Activated CD4-positive, alpha-beta memory T cell treated with anti-CD3 and anti-CD28 coated beads for 36 hours (primary cell): ENCODE results near the gene SOX6. TPM values are rescaled to one million over a fixed set of nuclear protein-coding genes. Genes with fewer than 3 reads are reported as not detected.

ENCODE experiments used
- CTCF ChIA-PET: fragments of 350-600 bp; sonication (Branson Sonifier 250); formaldehyde crosslinking; loops from one replicate; lab custom pipeline; 2021; ENCODE audit warnings: antibody characterized with exemption, inconsistent platforms; lab: Charles Lee
- POLR2A ChIA-PET: fragments of 350-600 bp; sonication (Branson Sonifier 250); formaldehyde crosslinking; loops from one replicate; lab custom pipeline; 2021; ENCODE audit warnings: antibody characterized with exemption; lab: Charles Lee
- DNase-seq: peaks from one replicate; pipeline ENCODE4 v3.0.0-alpha.2; 2020
- H3K27ac Mint-ChIP-seq: one replicate; pipeline ENCODE4 v1.8.0; 2021; ENCODE audit warnings: mixed read lengths
- H3K27me3 Mint-ChIP-seq: one replicate; pipeline ENCODE4 v1.8.0; 2021; ENCODE audit warnings: mixed read lengths
- H3K36me3 Mint-ChIP-seq: one replicate; pipeline ENCODE4 v1.8.0; 2021; ENCODE audit warnings: mixed read lengths
- H3K4me1 Mint-ChIP-seq: one replicate; pipeline ENCODE4 v1.8.0; 2021; ENCODE audit warnings: low read depth, mixed read lengths
- H3K4me3 Mint-ChIP-seq: one replicate; pipeline ENCODE4 v1.8.0; 2021; ENCODE audit warnings: mild to moderate bottlenecking, mixed read lengths
- H3K9me3 Mint-ChIP-seq: one replicate; pipeline ENCODE4 v1.8.0; 2021; ENCODE audit warnings: mixed read lengths
- intact Hi-C: fragments of 100-400 bp; cut with micrococcal nuclease; formaldehyde crosslinking; loops from one replicate; pipeline ENCODE4 v1.15.1; 2023
- total RNA-seq, 2 experiments: library from RNA; stranded (reverse); gene quantifications; one replicate each; pipeline ENCODE4 v1.2.3, GENCODE V29; 2021

SOX6 gene
- total RNA-seq, 2 experiments from 2014 or later: not detected

GRCh38 chr11:16280256-16280682 is 76.1 kb downstream of the SOX6 start:
- H3K27me3 Mint-ChIP-seq: no peaks in the 10 kb centered on the region
- H3K36me3 Mint-ChIP-seq: no peaks in the 10 kb centered on the region
- H3K9me3 Mint-ChIP-seq: peaks cover 3% of the 10 kb centered on the region
- ChIA-PET CTCF (no interaction called here), POLR2A (no interaction called here)
- H3K4me1 Mint-ChIP-seq: no peaks in the 10 kb centered on the region
- no peak overlapping the region for H3K4me3 Mint-ChIP-seq
- intact Hi-C loops: no loop called here
- no peak overlapping the region for H3K27ac Mint-ChIP-seq
- no peak for DNase-seq

GRCh38 chr11:16279524-16279923 is 76.8 kb downstream of the SOX6 start:
- H3K4me3 Mint-ChIP-seq: no peak overlapping the region
- ChIA-PET POLR2A (no interaction called here), CTCF (no interaction called here)

GRCh38 chr11:16278979-16279378 is 77.4 kb downstream of the SOX6 start:
- peaks cover 3% of the 10 kb centered on the region for H3K9me3 Mint-ChIP-seq
- no peak overlapping the region for H3K4me3 Mint-ChIP-seq
- ChIA-PET POLR2A (no interaction called here), CTCF (no interaction called here)
- DNase-seq: no peak
- H3K36me3 Mint-ChIP-seq: no peaks in the 10 kb centered on the region
- H3K27me3 Mint-ChIP-seq: no peaks in the 10 kb centered on the region
- no peak overlapping the region for H3K27ac Mint-ChIP-seq
- no peaks in the 10 kb centered on the region for H3K4me1 Mint-ChIP-seq
- intact Hi-C loops: no loop called here

More at GRCh38 chr11:16279524-16279923, 76.8 kb downstream of the SOX6 start:
- H3K4me1 Mint-ChIP-seq: no peaks in the 10 kb centered on the region
- no peak overlapping the region for H3K27ac Mint-ChIP-seq
- H3K36me3 Mint-ChIP-seq: no peaks in the 10 kb centered on the region
- intact Hi-C loops: no loop called here
- H3K9me3 Mint-ChIP-seq: peaks cover 3% of the 10 kb centered on the region
- no peaks in the 10 kb centered on the region for H3K27me3 Mint-ChIP-seq
- no peak for DNase-seq

DNA sequence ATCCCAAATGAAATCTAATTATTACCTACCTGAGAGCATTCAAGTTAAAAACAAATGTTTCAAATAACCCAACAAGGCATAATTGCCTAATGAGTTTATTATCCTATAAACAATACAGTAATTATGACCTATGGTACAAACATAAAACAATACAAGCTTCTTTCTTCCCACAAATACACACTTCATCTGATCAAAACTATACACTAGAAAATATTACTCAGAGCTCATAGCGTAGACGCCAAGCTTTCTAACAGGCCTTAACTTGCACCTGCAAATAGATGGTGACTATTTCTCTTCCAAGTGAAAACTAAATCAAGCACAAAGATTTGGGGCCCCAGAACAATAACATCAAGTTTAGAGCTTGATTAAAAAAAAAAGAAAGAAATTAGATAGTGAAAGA is 78.1 kb downstream of the SOX6 start:
- ChIA-PET CTCF (no interaction called here), POLR2A (no interaction called here)
- peaks cover 3% of the 10 kb centered on the region for H3K9me3 Mint-ChIP-seq
- no peak for DNase-seq
- H3K27ac Mint-ChIP-seq: no peak overlapping the region
- intact Hi-C loops: no loop called here
- H3K4me3 Mint-ChIP-seq: no peak overlapping the region
- H3K36me3 Mint-ChIP-seq: no peaks in the 10 kb centered on the region
- H3K27me3 Mint-ChIP-seq: no peaks in the 10 kb centered on the region
- H3K4me1 Mint-ChIP-seq: no peaks in the 10 kb centered on the region

GRCh38 chr11:16276251-16276650 is 80.1 kb downstream of the SOX6 start:
- H3K9me3 Mint-ChIP-seq: peaks cover 3% of the 10 kb centered on the region
- CTCF ChIA-PET: no interaction called here

GRCh38 chr11:16271258-16271657 is 85.1 kb downstream of the SOX6 start:
- no peaks in the 10 kb centered on the region for H3K4me1 Mint-ChIP-seq
- no peak overlapping the region for H3K4me3 Mint-ChIP-seq
- no peaks in the 10 kb centered on the region for H3K27me3 Mint-ChIP-seq
- H3K36me3 Mint-ChIP-seq: no peaks in the 10 kb centered on the region
- H3K9me3 Mint-ChIP-seq: peaks cover 5% of the 10 kb centered on the region
- DNase-seq: no peak
- intact Hi-C loops: no loop called here
- no peak overlapping the region for H3K27ac Mint-ChIP-seq
- ChIA-PET CTCF (no interaction called here), POLR2A (no interaction called here)

More at GRCh38 chr11:16276251-16276650, 80.1 kb downstream of the SOX6 start:
- POLR2A ChIA-PET: no interaction called here
- Mint-ChIP-seq H3K4me3 (no peak overlapping the region), H3K4me1 (no peaks in the 10 kb centered on the region), H3K27me3 (no peaks in the 10 kb centered on the region), H3K27ac (no peak overlapping the region), H3K36me3 (no peaks in the 10 kb centered on the region)
- intact Hi-C loops: no loop called here
- DNase-seq: no peak

DNA sequence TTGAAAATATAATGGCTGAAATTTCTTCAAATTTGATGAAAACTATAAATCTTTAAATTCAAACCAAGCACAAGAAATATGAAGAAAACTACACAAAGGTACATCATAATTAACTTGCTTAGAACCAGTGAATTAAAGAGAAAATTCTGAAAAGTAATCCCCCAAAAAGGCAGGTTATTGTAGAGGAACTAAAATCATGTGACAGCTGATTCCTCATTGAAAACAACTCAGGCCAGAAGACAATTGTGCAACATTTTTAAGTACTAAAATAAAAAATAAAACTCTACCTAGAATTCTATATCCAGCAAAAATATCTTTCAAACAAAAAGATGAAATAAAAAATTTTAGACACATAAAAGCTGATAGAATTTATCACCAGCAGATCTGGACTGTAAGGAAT is 90.3 kb downstream of the SOX6 start:
- DNase-seq: no peak
- H3K36me3 Mint-ChIP-seq: no peaks in the 10 kb centered on the region
- CTCF ChIA-PET: no interaction called here
- H3K9me3 Mint-ChIP-seq: peaks cover 7% of the 10 kb centered on the region
- H3K4me3 Mint-ChIP-seq: no peak overlapping the region
- no peaks in the 10 kb centered on the region for H3K27me3 Mint-ChIP-seq
- H3K27ac Mint-ChIP-seq: no peak overlapping the region
- intact Hi-C loops: no loop called here
- POLR2A ChIA-PET: no interaction called here
- no peaks in the 10 kb centered on the region for H3K4me1 Mint-ChIP-seq

GRCh38 chr11:16265022-16265421 is 91.3 kb downstream of the SOX6 start:
- Mint-ChIP-seq H3K27me3 (no peaks in the 10 kb centered on the region), H3K9me3 (peaks cover 11% of the 10 kb centered on the region), H3K4me3 (no peak overlapping the region), H3K4me1 (no peaks in the 10 kb centered on the region), H3K36me3 (no peaks in the 10 kb centered on the region), H3K27ac (no peak overlapping the region)
- DNase-seq: no peak
- intact Hi-C loops: no loop called here
- ChIA-PET POLR2A (no interaction called here), CTCF (no interaction called here)

GRCh38 chr11:16262645-16262955 is 93.7 kb downstream of the SOX6 start:
- no peaks in the 10 kb centered on the region for H3K4me1 Mint-ChIP-seq
- intact Hi-C loops: no loop called here
- CTCF ChIA-PET: no interaction called here

DNA sequence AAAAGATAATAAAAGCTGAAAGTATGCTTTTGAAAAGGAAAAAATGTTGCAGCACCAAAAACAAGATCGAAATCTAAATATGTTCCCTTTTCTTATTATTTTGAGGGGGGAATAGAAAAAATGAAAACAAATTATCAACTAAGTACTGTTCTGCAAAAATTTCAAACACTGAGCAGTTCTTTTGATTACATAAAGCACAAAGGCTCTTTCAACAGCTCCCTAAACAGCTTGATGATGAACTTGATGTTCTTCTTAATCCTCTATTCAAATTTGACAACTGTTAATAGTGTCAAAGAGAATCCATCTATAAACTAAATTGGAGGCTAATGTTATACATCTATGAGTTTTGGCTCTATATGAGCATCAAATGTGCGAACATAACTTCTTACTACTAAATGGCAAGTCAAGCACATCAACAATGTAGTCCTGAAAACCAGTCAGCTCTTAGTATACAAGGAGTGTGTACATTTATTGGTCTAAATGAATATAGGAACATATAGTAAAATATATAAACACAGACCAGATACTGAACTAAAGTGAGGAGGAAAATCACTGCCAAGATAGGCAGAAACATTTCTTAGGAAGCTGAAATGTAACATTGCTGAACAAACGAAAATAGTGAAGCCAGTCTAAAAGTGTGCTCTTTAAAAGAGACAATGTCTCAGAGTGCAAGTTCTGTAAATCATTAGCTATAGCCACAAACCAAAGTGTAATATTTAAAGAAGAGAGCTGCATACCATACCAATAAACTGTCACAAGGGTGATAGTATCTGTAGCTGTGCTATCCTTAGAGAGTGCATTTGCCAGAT is 94.3 kb downstream of the SOX6 start:
- intact Hi-C loops: no loop called here
- no peak for DNase-seq
- Mint-ChIP-seq H3K4me1 (no peaks in the 10 kb centered on the region), H3K9me3 (peaks cover 8% of the 10 kb centered on the region), H3K27ac (no peak overlapping the region), H3K36me3 (no peaks in the 10 kb centered on the region), H3K4me3 (no peak overlapping the region), H3K27me3 (no peaks in the 10 kb centered on the region)
- POLR2A ChIA-PET: no interaction called here
- CTCF ChIA-PET: no interaction called here

More at GRCh38 chr11:16262645-16262955, 93.7 kb downstream of the SOX6 start:
- Mint-ChIP-seq H3K9me3 (peaks cover 6% of the 10 kb centered on the region), H3K36me3 (no peaks in the 10 kb centered on the region), H3K4me3 (no peak overlapping the region), H3K27ac (no peak overlapping the region), H3K27me3 (no peaks in the 10 kb centered on the region)
- DNase-seq: no peak
- POLR2A ChIA-PET: no interaction called here

- Mint-ChIP-seq H3K4me3 (no peak overlapping the region), H3K27ac (no peak overlapping the region), H3K9me3 (peaks cover 27% of the 10 kb centered on the region), H3K4me1 (no peaks in the 10 kb centered on the region), H3K36me3 (no peaks in the 10 kb centered on the region), H3K27me3 (no peaks in the 10 kb centered on the region)
- POLR2A ChIA-PET: no interaction called here
- CTCF ChIA-PET: no interaction called here
- DNase-seq: no peak
- intact Hi-C loops: no loop called here
Measured at GRCh38 chr11:16252373-16252772, 104.0 kb downstream of the SOX6 start.

- Mint-ChIP-seq H3K9me3 (peaks cover 23% of the 10 kb centered on the region), H3K4me1 (no peaks in the 10 kb centered on the region), H3K36me3 (no peaks in the 10 kb centered on the region), H3K27ac (no peak overlapping the region), H3K27me3 (no peaks in the 10 kb centered on the region), H3K4me3 (no peak overlapping the region)
- no peak for DNase-seq
- ChIA-PET POLR2A (no interaction called here), CTCF (no interaction called here)
- intact Hi-C loops: no loop called here
Measured at GRCh38 chr11:16248248-16248647, 108.1 kb downstream of the SOX6 start.

GRCh38 chr11:16242806-16243205 is 113.5 kb downstream of the SOX6 start:
- Mint-ChIP-seq H3K9me3 (peaks cover 8% of the 10 kb centered on the region), H3K27ac (no peak overlapping the region), H3K4me1 (no peaks in the 10 kb centered on the region), H3K27me3 (no peaks in the 10 kb centered on the region), H3K4me3 (no peak overlapping the region), H3K36me3 (no peaks in the 10 kb centered on the region)
- DNase-seq: no peak
- intact Hi-C loops: no loop called here
- POLR2A ChIA-PET: no interaction called here
- CTCF ChIA-PET: no interaction called here
